Liver (tissue), 3 donors: ENCODE data around the gene DNAJC5.
"Not testable (repeated sequence)": the region's sequence is repeated elsewhere in the genome, so short reads cannot be mapped to it uniquely, and the experiment has no call there.

ENCODE experiments used
- FOXA1 ChIP-seq: IDR thresholded peaks from 2 replicates; pipeline ENCODE4 v1.6.1; 2016; ENCODE audit warnings: antibody characterized with exemption
- GABPA ChIP-seq, 2 donors: IDR thresholded peaks in 1 of 2; conservative IDR thresholded peaks in 1 of 2; 2 replicates each; pipeline ENCODE4 v1.6.1; 2016; ENCODE audit warnings: antibody characterized with exemption in 2 of 2, mild to moderate bottlenecking in 1 of 2, moderate library complexity in 1 of 2
- JUND ChIP-seq, 2 donors: IDR thresholded peaks; 2 replicates each; pipeline ENCODE4 v1.6.1; 2016; ENCODE audit warnings: antibody characterized with exemption in 2 of 2
- NR2F2 ChIP-seq: IDR thresholded peaks from 2 replicates; pipeline ENCODE4 v1.6.1; 2016; ENCODE audit warnings: antibody characterized with exemption
- RAD21 ChIP-seq, 2 donors: IDR thresholded peaks; 2 replicates each; pipeline ENCODE4 v1.6.1; 2016; ENCODE audit warnings: antibody characterized with exemption in 2 of 2, mild to moderate bottlenecking in 2 of 2
- REST ChIP-seq: IDR thresholded peaks from 2 replicates; pipeline ENCODE4 v1.6.1; 2016; ENCODE audit warnings: antibody characterized with exemption, mild to moderate bottlenecking
- TAF1 ChIP-seq: conservative IDR thresholded peaks from 2 replicates; pipeline ENCODE4 v1.6.1; 2016; ENCODE audit warnings: antibody characterized with exemption, mild to moderate bottlenecking
- TF ChIP-seq, protein P1 (sequence below): fragments of 150-350 bp; IDR thresholded peaks from 2 replicates; pipeline ENCODE4 v1.5.1; 2017; ENCODE audit warnings: improper control_type of control experiment, low read depth, low read length; ENCODE audit not compliant: missing input control
- donor health status: healthy.
- donor health status: healthy.

- TF ChIP-seq, protein P1, sequence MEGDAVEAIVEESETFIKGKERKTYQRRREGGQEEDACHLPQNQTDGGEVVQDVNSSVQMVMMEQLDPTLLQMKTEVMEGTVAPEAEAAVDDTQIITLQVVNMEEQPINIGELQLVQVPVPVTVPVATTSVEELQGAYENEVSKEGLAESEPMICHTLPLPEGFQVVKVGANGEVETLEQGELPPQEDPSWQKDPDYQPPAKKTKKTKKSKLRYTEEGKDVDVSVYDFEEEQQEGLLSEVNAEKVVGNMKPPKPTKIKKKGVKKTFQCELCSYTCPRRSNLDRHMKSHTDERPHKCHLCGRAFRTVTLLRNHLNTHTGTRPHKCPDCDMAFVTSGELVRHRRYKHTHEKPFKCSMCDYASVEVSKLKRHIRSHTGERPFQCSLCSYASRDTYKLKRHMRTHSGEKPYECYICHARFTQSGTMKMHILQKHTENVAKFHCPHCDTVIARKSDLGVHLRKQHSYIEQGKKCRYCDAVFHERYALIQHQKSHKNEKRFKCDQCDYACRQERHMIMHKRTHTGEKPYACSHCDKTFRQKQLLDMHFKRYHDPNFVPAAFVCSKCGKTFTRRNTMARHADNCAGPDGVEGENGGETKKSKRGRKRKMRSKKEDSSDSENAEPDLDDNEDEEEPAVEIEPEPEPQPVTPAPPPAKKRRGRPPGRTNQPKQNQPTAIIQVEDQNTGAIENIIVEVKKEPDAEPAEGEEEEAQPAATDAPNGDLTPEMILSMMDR, result not testable (repeated sequence)
- TF ChIP-seq RAD21 (IDR thresholded peaks at IDR 0.05); REST; NR2F2; FOXA1; TAF1; JUND (IDR thresholded peaks at IDR 0.05); GABPA (IDR thresholded peaks at IDR 0.05 in 1 of 2, conservative IDR thresholded peaks at IDR 0.05 in 1 of 2): not testable (repeated sequence)
Measured at GRCh38 chr20:63971960-63972311, 77.0 kb downstream of the DNAJC5 start.
